Esophagus (tissue), 2 donors: ENCODE data around the gene NDST4. TPM values are rescaled to one million over a fixed set of nuclear protein-coding genes. Genes with fewer than 3 reads are reported as not detected.

Experiments
- H3K27ac ChIP-seq, 2 donors: one replicate each; pipeline ENCODE4 v1.5.1; 2013; ENCODE audit warnings: low read depth in 2 of 2, mild to moderate bottlenecking in 2 of 2, inconsistent platforms in 1 of 2, low read length in 1 of 2, moderate library complexity in 1 of 2
- H3K27me3 ChIP-seq, 2 donors: one replicate each; pipeline ENCODE4 v1.6.1; 2013; ENCODE audit warnings: low read length in 2 of 2, control low read depth in 1 of 2, mild to moderate bottlenecking in 1 of 2; ENCODE audit not compliant: insufficient read depth in 2 of 2, control insufficient read depth in 1 of 2
- H3K36me3 ChIP-seq, 2 donors: one replicate each; pipeline ENCODE4 v1.6.1; 2013; ENCODE audit warnings: low read length in 1 of 2; ENCODE audit not compliant: control insufficient read depth in 2 of 2, insufficient read depth in 2 of 2
- H3K4me1 ChIP-seq, 2 donors: one replicate each; pipeline ENCODE4 v1.6.1; 2013; ENCODE audit warnings: low read length in 1 of 2; ENCODE audit not compliant: control insufficient read depth in 2 of 2, insufficient read depth in 2 of 2
- H3K4me3 ChIP-seq, 2 donors: one replicate each; pipeline ENCODE4 v1.5.1; 2013; ENCODE audit warnings: low read length in 2 of 2, mild to moderate bottlenecking in 2 of 2, low read depth in 1 of 2, moderate library complexity in 1 of 2
- H3K9me3 ChIP-seq, 2 donors: one replicate each; pipeline ENCODE4 v1.6.1; 2013; ENCODE audit warnings: mild to moderate bottlenecking in 2 of 2, low read depth in 1 of 2, low read length in 1 of 2, moderate library complexity in 1 of 2; ENCODE audit not compliant: control insufficient read depth in 2 of 2, insufficient read depth in 1 of 2
- WGBS, 2 donors: extraction: QIAGEN DNeasy Blood & Tissue Kit; methylation state at CpG; one replicate each; pipeline ENCODE4 v1.1.7; 2013; 5-methylcytosine and 5-hydroxymethylcytosine counted together
- polyA plus RNA-seq, 2 donors: library from polyadenylated mRNA; stranded (reverse); fragments of 200-250 nt; gene quantifications; one replicate each; pipeline ENCODE4 v1.2.3, GENCODE V29; 2013
- donor health status: healthy with polysubstance abuse.
- donor health status: Bipolar disorder and iron deficiency.

NDST4 gene
- polyA plus RNA-seq, 2 donors = not detected

DNA sequence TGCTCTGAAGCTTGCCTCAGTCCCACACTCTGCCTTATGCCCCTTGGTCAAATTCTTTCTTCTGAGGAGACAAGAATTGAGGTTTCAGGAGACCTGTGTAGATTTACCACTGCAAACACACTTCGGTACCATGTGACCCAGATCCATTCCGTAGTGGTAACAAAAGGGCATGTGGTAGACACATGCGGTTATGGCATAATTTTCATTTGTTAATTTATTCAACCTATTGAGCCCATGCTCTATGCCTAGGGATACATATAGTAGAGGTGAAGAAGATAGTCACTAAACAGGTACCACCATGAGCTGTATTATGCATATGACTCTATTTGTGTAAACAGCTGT, 190.9 kb downstream of the NDST4 start:
- Histone ChIP-seq H3K27me3 (no peaks in the 10 kb centered on the region), H3K36me3 (no peaks in the 10 kb centered on the region), H3K27ac (no peak overlapping the region), H3K4me3 (no peak overlapping the region), H3K4me1 (no peaks in the 10 kb centered on the region), H3K9me3 (no peaks in the 10 kb centered on the region)
- WGBS, 2 donors = 80 to 91% methylated on average over 3 of the region's 3 CpGs

GRCh38 chr4:114921790-114922591, 191.4 kb downstream of the NDST4 start:
- Histone ChIP-seq H3K27ac (no peak overlapping the region), H3K4me3 (no peak overlapping the region), H3K27me3 (no peaks in the 10 kb centered on the region), H3K36me3 (no peaks in the 10 kb centered on the region), H3K9me3 (no peaks in the 10 kb centered on the region), H3K4me1 (no peaks in the 10 kb centered on the region)
- 63 to 67% methylated on average over 13 of the region's 13 CpGs for WGBS, 2 donors

GRCh38 chr4:114921191-114921590, 192.2 kb downstream of the NDST4 start:
- WGBS, 2 donors = 54% methylated on average over 3 of the region's 3 CpGs
- Histone ChIP-seq H3K27ac (no peak overlapping the region), H3K4me1 (no peaks in the 10 kb centered on the region), H3K36me3 (no peaks in the 10 kb centered on the region), H3K4me3 (no peak overlapping the region), H3K27me3 (no peaks in the 10 kb centered on the region), H3K9me3 (no peaks in the 10 kb centered on the region)

GRCh38 chr4:114911111-114911510, 202.3 kb downstream of the NDST4 start:
- H3K4me3 ChIP-seq = no peak overlapping the region
- H3K9me3 ChIP-seq = no peaks in the 10 kb centered on the region
- no peaks in the 10 kb centered on the region for H3K36me3 ChIP-seq
- no peak overlapping the region for H3K27ac ChIP-seq
- no peaks in the 10 kb centered on the region for H3K4me1 ChIP-seq
- WGBS, 2 donors = 90 to 97% methylated on average over 2 of the region's 2 CpGs
- H3K27me3 ChIP-seq = no peaks in the 10 kb centered on the region

GRCh38 chr4:114907568-114907967, 205.9 kb downstream of the NDST4 start:
- no peak overlapping the region for H3K4me3 ChIP-seq
- no peaks in the 10 kb centered on the region for H3K27me3 ChIP-seq
- no peaks in the 10 kb centered on the region for H3K9me3 ChIP-seq
- no peak overlapping the region for H3K27ac ChIP-seq
- H3K36me3 ChIP-seq = no peaks in the 10 kb centered on the region
- 20 to 34% methylated on average over 2 of the region's 2 CpGs for WGBS, 2 donors
- H3K4me1 ChIP-seq = no peaks in the 10 kb centered on the region

- Histone ChIP-seq H3K4me1 (no peaks in the 10 kb centered on the region), H3K27me3 (no peaks in the 10 kb centered on the region), H3K4me3 (no peak overlapping the region), H3K27ac (no peak overlapping the region), H3K9me3 (no peaks in the 10 kb centered on the region), H3K36me3 (no peaks in the 10 kb centered on the region)
Observed at GRCh38 chr4:114905017-114905416, 208.4 kb downstream of the NDST4 start.

GRCh38 chr4:114900934-114901333, 212.5 kb downstream of the NDST4 start:
- no peak overlapping the region for H3K4me3 ChIP-seq
- WGBS, 2 donors = 71 to 78% methylated on average over 4 of the region's 4 CpGs
- no peaks in the 10 kb centered on the region for H3K4me1 ChIP-seq
- no peaks in the 10 kb centered on the region for H3K9me3 ChIP-seq
- no peaks in the 10 kb centered on the region for H3K36me3 ChIP-seq
- no peaks in the 10 kb centered on the region for H3K27me3 ChIP-seq
- H3K27ac ChIP-seq = no peak overlapping the region

DNA sequence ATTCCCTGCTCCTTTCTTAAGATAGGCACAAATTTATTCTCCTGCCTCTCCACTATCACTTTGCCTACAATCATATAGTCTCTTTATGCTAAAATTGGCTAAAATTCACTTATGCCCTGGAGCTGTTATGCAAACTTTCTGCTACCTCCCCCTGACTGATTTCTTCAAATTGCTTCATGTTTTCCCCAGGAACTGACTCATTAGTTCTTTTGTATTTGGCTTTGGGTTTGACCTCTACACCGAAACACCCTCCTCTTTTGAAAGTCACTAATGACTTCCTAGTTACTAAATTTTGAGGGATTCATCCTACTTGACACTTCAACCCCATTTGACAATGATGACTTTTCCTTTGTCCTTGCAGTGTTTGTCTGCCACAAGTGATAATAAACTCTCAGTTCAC, 222.6 kb downstream of the NDST4 start:
- no peaks in the 10 kb centered on the region for H3K4me1 ChIP-seq
- 35 to 48% methylated on average over 1 of the region's 1 CpG for WGBS, 2 donors

GRCh38 chr4:114886761-114887160, 226.7 kb downstream of the NDST4 start:
- no peak overlapping the region for H3K27ac ChIP-seq
- no peaks in the 10 kb centered on the region for H3K36me3 ChIP-seq
- 41 to 53% methylated on average over 2 of the region's 2 CpGs for WGBS, 2 donors
- H3K4me1 ChIP-seq = no peaks in the 10 kb centered on the region
- no peaks in the 10 kb centered on the region for H3K9me3 ChIP-seq
- H3K4me3 ChIP-seq = no peak overlapping the region
- H3K27me3 ChIP-seq = no peaks in the 10 kb centered on the region

More for the DNA sequence above, 222.6 kb downstream of the NDST4 start:
- H3K27me3 ChIP-seq = no peaks in the 10 kb centered on the region
- H3K27ac ChIP-seq = no peak overlapping the region
- no peak overlapping the region for H3K4me3 ChIP-seq
- H3K36me3 ChIP-seq = no peaks in the 10 kb centered on the region
- H3K9me3 ChIP-seq = no peaks in the 10 kb centered on the region

GRCh38 chr4:114883641-114884040, 229.8 kb downstream of the NDST4 start:
- H3K4me3 ChIP-seq = no peak overlapping the region
- peaks cover 0 to 2% of the 10 kb centered on the region in 2 donors for H3K9me3 ChIP-seq
- H3K27me3 ChIP-seq = no peaks in the 10 kb centered on the region
- H3K4me1 ChIP-seq = no peaks in the 10 kb centered on the region
- no peaks in the 10 kb centered on the region for H3K36me3 ChIP-seq
- 87 to 93% methylated on average over 5 of the region's 5 CpGs for WGBS, 2 donors
- no peak overlapping the region for H3K27ac ChIP-seq
